ENCODE measurements around the gene ZDHHC8.

ZDHHC8 gene

GRCh38 chr22:20131597-20131858 is at the start of gene ZDHHC8:
Gene ZDHHC8, plus strand, starts transcription at chr22:20131804. Its CDS starts 144 bp downstream, at chr22:20131948.
- DNase-seq, result peak in 1 of 2 donors; percentile 18

- no peak for DNase-seq
Observed at GRCh38 chr22:20083157-20083890, 48.3 kb upstream of the ZDHHC8 start.

GRCh38 chr22:20083891-20084546 is 47.6 kb upstream of the ZDHHC8 start:
- DNase-seq, result no peak

GRCh38 chr22:20084547-20085413 is 46.8 kb upstream of the ZDHHC8 start:
- peak in 1 of 2 donors; percentile 6 for DNase-seq

- no peak for DNase-seq
Observed at GRCh38 chr22:20085651-20086050, 46.0 kb upstream of the ZDHHC8 start.

GRCh38 chr22:20086101-20086599 is 45.5 kb upstream of the ZDHHC8 start:
- no peak for DNase-seq

- DNase-seq, result no peak
Observed at GRCh38 chr22:20086763-20087162, 44.8 kb upstream of the ZDHHC8 start.

GRCh38 chr22:20087319-20088262 is 44.0 kb upstream of the ZDHHC8 start:
- no peak for DNase-seq

- DNase-seq, result no peak
Observed at GRCh38 chr22:20088263-20088648, 43.3 kb upstream of the ZDHHC8 start.

- no peak for DNase-seq
Observed at GRCh38 chr22:20089226-20089976, 42.2 kb upstream of the ZDHHC8 start.

- peak; percentile 2 to 27 for DNase-seq
Observed at GRCh38 chr22:20089977-20090729, 41.5 kb upstream of the ZDHHC8 start.

- no peak for DNase-seq
Observed at GRCh38 chr22:20090730-20091240, 40.8 kb upstream of the ZDHHC8 start.

GRCh38 chr22:20091690-20092476 is 39.7 kb upstream of the ZDHHC8 start:
- no peak for DNase-seq

GRCh38 chr22:20092477-20092854 is 39.1 kb upstream of the ZDHHC8 start:
- no peak for DNase-seq

- no peak for DNase-seq
Observed at GRCh38 chr22:20093418-20094196, 38.0 kb upstream of the ZDHHC8 start.

- no peak for DNase-seq
Observed at GRCh38 chr22:20094197-20094807, 37.3 kb upstream of the ZDHHC8 start.

GRCh38 chr22:20095521-20095920 is 36.1 kb upstream of the ZDHHC8 start:
- DNase-seq, result no peak
